AG09309 (cell line): ENCODE results near the gene TRNAU1AP.
"Not testable (repeated sequence)": the region's sequence is repeated elsewhere in the genome, so short reads cannot be mapped to it uniquely, and the experiment has no call there.

Experiments used
- DNase-seq: peaks from one replicate; pipeline ENCODE4 v3.0.0-alpha.2; 2010; ENCODE audit warnings: low read depth
- H3K4me3 ChIP-seq: 2 replicates; pipeline ENCODE4 v1.5.1; 2011; ENCODE audit warnings: mild to moderate bottlenecking, low read depth, low read length, moderate library complexity; ENCODE audit not compliant: control insufficient read depth
- CTCF ChIP-seq: IDR thresholded peaks from 2 replicates; pipeline ENCODE4 v1.5.1; 2011; ENCODE audit warnings: mild to moderate bottlenecking, low read depth, low read length, inconsistent platforms; ENCODE audit not compliant: insufficient read depth, control insufficient read depth; ENCODE audit errors: missing control alignments

TRNAU1AP gene

GRCh38 chr1:28591708-28592320 is 38.9 kb downstream of the TRNAU1AP start, which contains the start of gene RAB42:
TSS of gene RAB42 (plus strand) at chr1:28592265. CDS start at chr1:28592512, 247 bp downstream.
- H3K4me3 ChIP-seq = peak within 1 kb of the TSS; percentile 53
- no peak for TF ChIP-seq CTCF
- DNase-seq = no peak

GRCh38 chr1:28592321-28593071 is 39.6 kb downstream of the TRNAU1AP start:
- peak overlapping the region; percentile 53 for H3K4me3 ChIP-seq
- no peak for TF ChIP-seq CTCF
- no peak for DNase-seq

- not testable (repeated sequence) for H3K4me3 ChIP-seq, DNase-seq
These were observed 41.1 kb downstream of the TRNAU1AP start for GRCh38 chr1:28593988-28594356.

GRCh38 chr1:28594686-28595411 is 42.0 kb downstream of the TRNAU1AP start:
- DNase-seq, H3K4me3 ChIP-seq: not testable (repeated sequence)

GRCh38 chr1:28595412-28596191 is 42.7 kb downstream of the TRNAU1AP start:
- DNase-seq = no peak
- no peak for TF ChIP-seq CTCF
- H3K4me3 ChIP-seq = no peak overlapping the region

- DNase-seq, H3K4me3 ChIP-seq: not testable (repeated sequence)
These were observed 43.4 kb downstream of the TRNAU1AP start for GRCh38 chr1:28596276-28596675.

- H3K4me3 ChIP-seq = no peak overlapping the region
- TF ChIP-seq CTCF = no peak
- DNase-seq = peak; percentile 76
These were observed 48.8 kb downstream of the TRNAU1AP start for GRCh38 chr1:28601696-28602095.
